HCT116 (cell line): ENCODE results near the gene SVIL. TPM values are rescaled to one million over a fixed set of nuclear protein-coding genes. Genes with fewer than 3 reads are reported as not detected.
"Not testable (repeated sequence)": the region's sequence is repeated elsewhere in the genome, so short reads cannot be mapped to it uniquely, and the experiment has no call there.

Source experiments
- ATAC-seq: fragments of 200-7000 bp; cut with Tn5 transposase; 2 replicates; pipeline ENCODE4 v1.9.1; 2020; ENCODE audit warnings: mild to moderate bottlenecking, moderate library complexity
- BruUV-seq: library from RNA; stranded (reverse); fragments of 400-500 nt; replicated peaks from 2 replicates; lab custom pipeline; 2021; lab: Mats Ljungman, UMichigan
- CTCF ChIA-PET: fragments of 300-600 bp; sonication (Branson Sonifier 250); formaldehyde crosslinking; loops from one replicate; lab custom pipeline; 2021; ENCODE audit warnings: antibody characterized with exemption; lab: Charles Lee
- POLR2A ChIA-PET: fragments of 300-600, 350-600 bp; sonication (Branson Sonifier 250); formaldehyde crosslinking; loops from one replicate; lab custom pipeline; 2021; ENCODE audit warnings: antibody characterized with exemption; lab: Charles Lee
- RAD21 ChIA-PET, 2 experiments: fragments of 300-600 bp; sonication (Branson Sonifier 250); formaldehyde crosslinking; loops; one replicate each; lab custom pipeline; 2023; ENCODE audit warnings: low total read pairs in 2 of 2; ENCODE audit not compliant: uncharacterized antibody in 2 of 2, unreplicated experiment in 2 of 2, low non-redundant PET in 1 of 2; lab: Charles Lee
- DNase-seq: peaks from one replicate; pipeline ENCODE4 v3.0.0-alpha.2; 2010; ENCODE audit warnings: low read depth, low spot score
- H2AFZ ChIP-seq: fragments of 200-600 bp; shearing (Covaris generic), sonication (generic); 2 replicates; pipeline ENCODE4 v1.6.1; 2017; ENCODE audit warnings: low read depth, mixed run types, mixed read lengths, antibody characterized with exemption, low read length; ENCODE audit not compliant: poor library complexity, severe bottlenecking
- H3K27ac ChIP-seq: 2 replicates; pipeline ENCODE4 v1.5.1; 2012; ENCODE audit warnings: low read depth, low read length
- H3K27me3 ChIP-seq: fragments of 200-600 bp; sonication (generic); 2 replicates; pipeline ENCODE4 v1.6.1; 2016; ENCODE audit warnings: mixed run types, low read length, mixed read lengths; ENCODE audit not compliant: insufficient read depth
- H3K36me3 ChIP-seq, 2 experiments: fragments of 200-500 bp in 1 of 2; fragments of 200-600 bp in 1 of 2; sonication (Bioruptor generic) in 1 of 2; sonication (generic) in 1 of 2; 2 replicates each; pipeline versions ENCODE4 v1.5.1 to v1.6.1; 2014 to 2016; ENCODE audit warnings: low read length in 2 of 2, inconsistent platforms in 1 of 2, mixed read lengths in 1 of 2, mixed run types in 1 of 2; ENCODE audit not compliant: insufficient read depth in 2 of 2, control insufficient read depth in 1 of 2
- H3K4me1 ChIP-seq, 2 experiments: fragments of 200-600 bp in 1 of 2; sonication (generic) in 1 of 2; 2 replicates each; pipeline versions ENCODE4 v1.5.1 to v1.6.1; 2012 to 2017; ENCODE audit warnings: low read length in 2 of 2, inconsistent platforms in 1 of 2, mild to moderate bottlenecking in 1 of 2, mixed read lengths in 1 of 2, mixed run types in 1 of 2, moderate library complexity in 1 of 2; ENCODE audit not compliant: insufficient read depth in 2 of 2, control insufficient read depth in 1 of 2
- H3K4me2 ChIP-seq: fragments of 200-600 bp; sonication (generic); 2 replicates; pipeline ENCODE4 v1.6.1; 2017; ENCODE audit warnings: mixed run types, low read length, mixed read lengths
- H3K4me3 ChIP-seq, 2 experiments: fragments of 200-600 bp in 1 of 2; sonication (generic) in 1 of 2; replicated peaks in 1 of 2; 2 replicates each; pipeline ENCODE4 v1.5.1; 2011 to 2016; ENCODE audit warnings: low read length in 2 of 2, control low read depth in 1 of 2, low read depth in 1 of 2, mild to moderate bottlenecking in 1 of 2, mixed read lengths in 1 of 2, mixed run types in 1 of 2
- H3K79me2 ChIP-seq: fragments of 200-600 bp; sonication (generic); 2 replicates; pipeline ENCODE4 v1.6.1; 2017; ENCODE audit warnings: mild to moderate bottlenecking, mixed run types, low read length, moderate library complexity, mixed read lengths; ENCODE audit not compliant: insufficient read depth
- H3K9ac ChIP-seq: fragments of 200-600 bp; sonication (generic); 2 replicates; pipeline ENCODE4 v1.6.1; 2016; ENCODE audit warnings: low read length, mixed read lengths
- H3K9me2 ChIP-seq: fragments of 200-600 bp; sonication (generic), shearing (Covaris generic); 2 replicates; pipeline ENCODE4 v1.6.1; 2017; ENCODE audit warnings: mixed run types, mild to moderate bottlenecking, moderate library complexity; ENCODE audit not compliant: insufficient read depth
- H3K9me3 ChIP-seq, 2 experiments: fragments of 200-500 bp in 1 of 2; fragments of 200-600 bp in 1 of 2; sonication (Bioruptor generic) in 1 of 2; sonication (generic) in 1 of 2; 2 replicates each; pipeline ENCODE4 v1.6.1; 2014 to 2017; ENCODE audit warnings: low read length in 2 of 2, mixed read lengths in 2 of 2, inconsistent platforms in 1 of 2, low read depth in 1 of 2, mild to moderate bottlenecking in 1 of 2, mixed run types in 1 of 2, moderate library complexity in 1 of 2; ENCODE audit not compliant: control insufficient read depth in 1 of 2, insufficient read depth in 1 of 2
- H4K20me1 ChIP-seq: fragments of 200-600 bp; sonication (generic), shearing (Covaris generic); 2 replicates; pipeline ENCODE4 v1.6.1; 2017; ENCODE audit warnings: mixed run types, mild to moderate bottlenecking, moderate library complexity; ENCODE audit not compliant: insufficient read depth
- CBX3 ChIP-seq: IDR thresholded peaks from 2 replicates; pipeline ENCODE4 v1.6.1; 2012; ENCODE audit warnings: low read depth
- EGR1 ChIP-seq: IDR thresholded peaks from 2 replicates; pipeline ENCODE4 v1.6.1; 2012; ENCODE audit warnings: low read depth
- EZH2 ChIP-seq: fragments of 200-600 bp; sonication (generic); IDR thresholded peaks from 2 replicates; pipeline ENCODE4 v1.6.1; 2017; ENCODE audit warnings: antibody characterized with exemption, mixed run types
- JUND ChIP-seq: IDR thresholded peaks from 2 replicates; pipeline ENCODE4 v1.6.1; 2012
- POLR2AphosphoS5 ChIP-seq: IDR thresholded peaks from 2 replicates; pipeline ENCODE4 v1.6.1; 2011; ENCODE audit warnings: mild to moderate bottlenecking, low read depth, low read length, moderate library complexity
- SIN3A ChIP-seq: IDR thresholded peaks from 2 replicates; pipeline ENCODE4 v1.6.1; 2012; ENCODE audit warnings: low read depth
- SP1 ChIP-seq: IDR thresholded peaks from 2 replicates; pipeline ENCODE4 v1.6.1; 2012; ENCODE audit warnings: low read depth
- SRF ChIP-seq: IDR thresholded peaks from 2 replicates; pipeline ENCODE4 v1.6.1; 2012; ENCODE audit warnings: low read depth
- TCF7L2 ChIP-seq: IDR thresholded peaks from 2 replicates; pipeline ENCODE4 v1.7.0; 2011; ENCODE audit warnings: borderline replicate concordance, inconsistent platforms; ENCODE audit not compliant: insufficient read depth, insufficient read length; ENCODE audit errors: extremely low read depth
- ZFX ChIP-seq: fragments of 450-650 bp; IDR thresholded peaks from 2 replicates; pipeline ENCODE4 v1.6.1; 2017
- ZNF274 ChIP-seq: fragments of 200-500 bp; sonication (Bioruptor generic); IDR thresholded peaks from 2 replicates; pipeline ENCODE4 v1.6.1; 2014; ENCODE audit warnings: mild to moderate bottlenecking, low read depth, low read length, inconsistent platforms
- intact Hi-C: fragments of 100-400 bp; cut with micrococcal nuclease; formaldehyde crosslinking; loops from 2 replicates; pipeline ENCODE4 v1.10.0; 2022
- total RNA-seq: library from RNA; stranded (reverse); gene quantifications from one replicate; pipeline ENCODE4 v1.2.1, GENCODE V29; 2021; ENCODE audit not compliant: unreplicated experiment
- TF ChIP-seq, protein P1 (sequence below): IDR thresholded peaks from 2 replicates; pipeline ENCODE4 v1.6.1; 2012; ENCODE audit warnings: low read depth
- TF ChIP-seq, protein P2 (sequence below): IDR thresholded peaks from 2 replicates; pipeline ENCODE4 v1.6.1; 2012

Gene SVIL
- total RNA-seq, 1 experiment from 2014 or later = 27.0 TPM

DNA sequence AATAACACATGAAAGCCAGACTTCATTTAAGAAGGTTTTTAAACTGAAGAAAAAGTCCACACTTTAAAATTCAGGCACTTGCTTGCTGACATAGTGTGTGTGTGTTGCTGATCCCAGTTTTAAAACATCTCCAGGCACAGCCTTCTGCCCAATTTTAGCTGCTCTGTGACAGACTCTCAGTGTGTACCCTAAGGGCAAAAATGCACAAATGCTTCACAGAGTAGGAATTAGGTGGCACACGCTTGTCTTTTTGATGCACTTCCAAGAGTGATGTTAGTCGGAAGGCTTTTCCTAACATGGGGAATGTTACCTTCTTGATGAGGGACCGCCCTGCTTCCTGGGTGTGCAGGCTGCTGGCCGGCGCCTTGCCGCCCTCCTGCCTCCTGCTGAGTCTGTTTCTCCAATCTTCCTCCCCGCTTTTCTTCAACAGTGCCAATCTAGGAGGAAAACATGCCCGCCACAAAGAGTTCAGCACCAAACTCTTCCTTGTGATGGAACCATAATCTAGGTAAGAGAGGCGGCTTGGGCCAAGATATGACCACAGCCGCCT, 122.3 kb downstream of the SVIL start:
- Histone ChIP-seq H3K4me2 (no peak overlapping the region), H3K9ac (no peak overlapping the region), H3K36me3 (peaks cover 0 to 4% of the 10 kb centered on the region in 2 experiments; a peak in 1 of 4 replicates), H3K27ac (no peak overlapping the region), H3K4me1 (no peaks in the 10 kb centered on the region), H3K9me3 (no peaks in the 10 kb centered on the region), H3K27me3 (no peaks in the 10 kb centered on the region), H3K9me2 (no peaks in the 10 kb centered on the region), H2AFZ (no peak overlapping the region), H4K20me1 (no peaks in the 10 kb centered on the region; the same call in 1 of the 2 replicates), H3K79me2 (no peaks in the 10 kb centered on the region), H3K4me3 (no peak overlapping the region)
- BruUV-seq = no TSS peak
- intact Hi-C loops = loop anchor here (10.0 kb wide), 1 partner anchor 222 kb away; no protein-coding TSS in a partner anchor
- ATAC-seq (no peak), DNase-seq (no peak)
- RAD21 ChIA-PET = no interaction called here
- POLR2A ChIA-PET = no interaction called here
- TF ChIP-seq SP1 = no peak
- no peak for TF ChIP-seq EZH2
- TF ChIP-seq ZNF274 = no peak
- no peak for TF ChIP-seq CBX3
- TF ChIP-seq ZFX = no peak
- TF ChIP-seq, protein P1, sequence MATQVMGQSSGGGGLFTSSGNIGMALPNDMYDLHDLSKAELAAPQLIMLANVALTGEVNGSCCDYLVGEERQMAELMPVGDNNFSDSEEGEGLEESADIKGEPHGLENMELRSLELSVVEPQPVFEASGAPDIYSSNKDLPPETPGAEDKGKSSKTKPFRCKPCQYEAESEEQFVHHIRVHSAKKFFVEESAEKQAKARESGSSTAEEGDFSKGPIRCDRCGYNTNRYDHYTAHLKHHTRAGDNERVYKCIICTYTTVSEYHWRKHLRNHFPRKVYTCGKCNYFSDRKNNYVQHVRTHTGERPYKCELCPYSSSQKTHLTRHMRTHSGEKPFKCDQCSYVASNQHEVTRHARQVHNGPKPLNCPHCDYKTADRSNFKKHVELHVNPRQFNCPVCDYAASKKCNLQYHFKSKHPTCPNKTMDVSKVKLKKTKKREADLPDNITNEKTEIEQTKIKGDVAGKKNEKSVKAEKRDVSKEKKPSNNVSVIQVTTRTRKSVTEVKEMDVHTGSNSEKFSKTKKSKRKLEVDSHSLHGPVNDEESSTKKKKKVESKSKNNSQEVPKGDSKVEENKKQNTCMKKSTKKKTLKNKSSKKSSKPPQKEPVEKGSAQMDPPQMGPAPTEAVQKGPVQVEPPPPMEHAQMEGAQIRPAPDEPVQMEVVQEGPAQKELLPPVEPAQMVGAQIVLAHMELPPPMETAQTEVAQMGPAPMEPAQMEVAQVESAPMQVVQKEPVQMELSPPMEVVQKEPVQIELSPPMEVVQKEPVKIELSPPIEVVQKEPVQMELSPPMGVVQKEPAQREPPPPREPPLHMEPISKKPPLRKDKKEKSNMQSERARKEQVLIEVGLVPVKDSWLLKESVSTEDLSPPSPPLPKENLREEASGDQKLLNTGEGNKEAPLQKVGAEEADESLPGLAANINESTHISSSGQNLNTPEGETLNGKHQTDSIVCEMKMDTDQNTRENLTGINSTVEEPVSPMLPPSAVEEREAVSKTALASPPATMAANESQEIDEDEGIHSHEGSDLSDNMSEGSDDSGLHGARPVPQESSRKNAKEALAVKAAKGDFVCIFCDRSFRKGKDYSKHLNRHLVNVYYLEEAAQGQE = no peak
- no peak for TF ChIP-seq TCF7L2
- TF ChIP-seq POLR2AphosphoS5 = no peak
- no peak for TF ChIP-seq JUND
- TF ChIP-seq SIN3A = no peak
- no peak for TF ChIP-seq EGR1
- no peak for TF ChIP-seq SRF
- TF ChIP-seq, protein P2, sequence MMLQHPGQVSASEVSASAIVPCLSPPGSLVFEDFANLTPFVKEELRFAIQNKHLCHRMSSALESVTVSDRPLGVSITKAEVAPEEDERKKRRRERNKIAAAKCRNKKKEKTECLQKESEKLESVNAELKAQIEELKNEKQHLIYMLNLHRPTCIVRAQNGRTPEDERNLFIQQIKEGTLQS = no peak
- CTCF ChIA-PET = interaction anchor here (1.0 to 3.5 kb wide), 9 partner anchors 10 to 222 kb away, joined by 3 to 23 read pairs (median 4); no protein-coding TSS in a partner anchor

DNA sequence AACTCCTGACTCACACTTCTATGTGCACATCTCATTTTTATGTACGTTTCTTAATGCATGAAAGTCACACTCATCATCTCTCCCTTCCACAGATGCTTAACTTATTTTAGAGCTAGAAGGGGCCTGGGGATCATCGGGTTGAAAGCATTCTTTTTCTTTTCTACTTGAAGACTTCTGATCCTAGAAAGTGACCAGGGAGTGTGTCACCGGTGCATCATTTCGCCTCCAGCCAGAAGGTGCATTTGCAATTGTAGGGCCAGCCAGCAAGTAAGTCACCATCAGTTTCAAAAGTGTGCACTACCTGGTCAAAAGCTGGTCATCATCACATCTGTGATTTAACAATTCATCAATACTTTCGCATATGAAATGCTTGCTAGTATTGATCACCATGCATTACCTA, 123.0 kb downstream of the SVIL start:
- ATAC-seq, DNase-seq, H3K9me2 ChIP-seq, BruUV-seq, H3K27ac ChIP-seq, H3K4me1 ChIP-seq, H3K27me3 ChIP-seq, RAD21 ChIA-PET, H3K9ac ChIP-seq, POLR2A ChIA-PET, H3K36me3 ChIP-seq, H3K4me3 ChIP-seq, H3K9me3 ChIP-seq, H3K79me2 ChIP-seq, H4K20me1 ChIP-seq, H2AFZ ChIP-seq, H3K4me2 ChIP-seq: not testable (repeated sequence)
- intact Hi-C loops = loop anchor here (10.0 kb wide), 1 partner anchor 223 kb away; no protein-coding TSS in a partner anchor
- CTCF ChIA-PET = interaction anchor here (1.2 kb wide), 1 partner anchor 23 kb away, joined by 4 read pairs; no protein-coding TSS in a partner anchor
